Neuronal stem cell (in vitro differentiated cells): ENCODE results near the gene SLC37A1.

ENCODE experiments used
- DNase-seq: peaks from one replicate; pipeline ENCODE4 v3.0.0-alpha.2; 2013; ENCODE audit warnings: low spot score
- H2AFZ ChIP-seq: one replicate; pipeline ENCODE4 v1.6.1; 2013; ENCODE audit warnings: mild to moderate bottlenecking, low read length, inconsistent platforms
- H2AK5ac ChIP-seq: 2 replicates; pipeline ENCODE4 v1.6.1; 2013; ENCODE audit warnings: low read depth, mild to moderate bottlenecking, inconsistent platforms, low read length, moderate library complexity, mixed read lengths
- H2BK120ac ChIP-seq: 2 replicates; pipeline ENCODE4 v1.6.1; 2013; ENCODE audit warnings: low read depth, mild to moderate bottlenecking, inconsistent platforms, low read length, moderate library complexity, mixed read lengths
- H2BK12ac ChIP-seq: one replicate; pipeline ENCODE4 v1.6.1; 2013; ENCODE audit warnings: low read length, inconsistent platforms
- H2BK15ac ChIP-seq: 2 replicates; pipeline ENCODE4 v1.6.1; 2013; ENCODE audit warnings: mild to moderate bottlenecking, low read length, inconsistent platforms, mixed read lengths
- H2BK5ac ChIP-seq: one replicate; pipeline ENCODE4 v1.6.1; 2013; ENCODE audit warnings: inconsistent platforms, mild to moderate bottlenecking, low read length, moderate library complexity
- H3K14ac ChIP-seq: one replicate; pipeline ENCODE4 v1.6.1; 2013; ENCODE audit warnings: low read length, inconsistent platforms
- H3K18ac ChIP-seq: 2 replicates; pipeline ENCODE4 v1.6.1; 2013; ENCODE audit warnings: low read length, inconsistent platforms
- H3K23ac ChIP-seq: 2 replicates; pipeline ENCODE4 v1.6.1; 2013; ENCODE audit warnings: low read depth, mild to moderate bottlenecking, mixed read lengths, low read length, inconsistent platforms; ENCODE audit not compliant: poor library complexity
- H3K27ac ChIP-seq: replicated peaks from 3 replicates; pipeline ENCODE4 v1.5.1; 2013; ENCODE audit warnings: low read length, inconsistent platforms
- H3K27me3 ChIP-seq, 3 experiments: 2 replicates each; pipeline ENCODE4 v1.6.1; 2013; ENCODE audit warnings: low read length in 3 of 3, mild to moderate bottlenecking in 2 of 3, inconsistent platforms in 1 of 3, low read depth in 1 of 3, mixed read lengths in 1 of 3, moderate library complexity in 1 of 3; ENCODE audit not compliant: control insufficient read depth in 3 of 3, insufficient read depth in 3 of 3
- H3K36me3 ChIP-seq, 2 donors: replicated peaks in 1 of 2; 2 replicates each; pipeline ENCODE4 v1.6.1; 2013; ENCODE audit warnings: low read length in 2 of 2; ENCODE audit not compliant: control insufficient read depth in 2 of 2, insufficient read depth in 2 of 2
- H3K4ac ChIP-seq: 2 replicates; pipeline ENCODE4 v1.6.1; 2013; ENCODE audit warnings: inconsistent platforms, mild to moderate bottlenecking, low read length, moderate library complexity
- H3K4me1 ChIP-seq, 2 donors: 1 replicate in 1 of 2; 2 replicates in 1 of 2; pipeline ENCODE4 v1.6.1; 2013; ENCODE audit warnings: low read length in 2 of 2, low read depth in 1 of 2; ENCODE audit not compliant: control insufficient read depth in 2 of 2, insufficient read depth in 1 of 2
- H3K4me2 ChIP-seq: one replicate; pipeline ENCODE4 v1.6.1; 2013; ENCODE audit warnings: mild to moderate bottlenecking, low read length, inconsistent platforms; ENCODE audit not compliant: insufficient read depth, poor library complexity, severe bottlenecking
- H3K4me3 ChIP-seq, 2 donors: 2 replicates each; pipeline ENCODE4 v1.5.1; 2013; ENCODE audit warnings: low read length in 2 of 2, mild to moderate bottlenecking in 2 of 2, inconsistent platforms in 1 of 2, moderate library complexity in 1 of 2
- H3K79me1 ChIP-seq: one replicate; pipeline ENCODE4 v1.6.1; 2013; ENCODE audit warnings: low read depth, mild to moderate bottlenecking, inconsistent platforms, low read length, moderate library complexity
- H3K9ac ChIP-seq: one replicate; pipeline ENCODE4 v1.6.1; 2013; ENCODE audit warnings: mild to moderate bottlenecking, low read depth, low read length, inconsistent platforms; ENCODE audit not compliant: poor library complexity
- H3K9me3 ChIP-seq, 2 donors: replicated peaks in 1 of 2; 2 replicates each; pipeline versions ENCODE3 to v1.6.1; 2013; ENCODE audit warnings: low read length in 2 of 2, mild to moderate bottlenecking in 2 of 2, inconsistent platforms in 1 of 2, low read depth in 1 of 2, mixed read lengths in 1 of 2, moderate library complexity in 1 of 2; ENCODE audit not compliant: control insufficient read depth in 2 of 2, insufficient read depth in 1 of 2
- H4K8ac ChIP-seq: one replicate; pipeline ENCODE4 v1.6.1; 2013; ENCODE audit warnings: low read depth, mild to moderate bottlenecking, inconsistent platforms, low read length, moderate library complexity
- H4K91ac ChIP-seq: one replicate; pipeline ENCODE4 v1.6.1; 2013; ENCODE audit warnings: low read length, low read depth, mild to moderate bottlenecking, inconsistent platforms; ENCODE audit not compliant: poor library complexity
- WGBS, 2 donors: extraction: QIAGEN DNeasy Blood & Tissue Kit; methylation state at CpG; one replicate each; pipeline ENCODE4 v1.1.7; 2013; ENCODE audit warnings: missing lambda C conversion rate in 2 of 2, mixed read lengths in 1 of 2; ENCODE audit not compliant: insufficient read length in 2 of 2, insufficient replicate concordance in 1 of 2; ENCODE audit errors: extremely low coverage in 2 of 2; 5-methylcytosine and 5-hydroxymethylcytosine counted together

The SLC37A1 gene

GRCh38 chr21:42629933-42630589, 116.4 kb downstream of the SLC37A1 start:
- H2BK120ac ChIP-seq: no peak overlapping the region
- H2AFZ ChIP-seq: no peak overlapping the region
- no peak overlapping the region for H3K23ac ChIP-seq
- no peak overlapping the region for H2BK5ac ChIP-seq
- H3K14ac ChIP-seq: no peak overlapping the region
- no peak overlapping the region for H3K9ac ChIP-seq
- no peak overlapping the region for H2AK5ac ChIP-seq
- H3K79me1 ChIP-seq: no peaks in the 10 kb centered on the region
- no peaks in the 10 kb centered on the region for H3K9me3 ChIP-seq
- H2BK12ac ChIP-seq: no peak overlapping the region
- no peak overlapping the region for H4K91ac ChIP-seq
- WGBS, 2 donors: no CpG with 5 or more reads among the region's 9 CpGs
- H3K4me2 ChIP-seq: no peak overlapping the region
- H3K27me3 ChIP-seq: peaks cover 0 to 28% (median 0%) of the 10 kb centered on the region in 3 experiments
- DNase-seq: no peak
- no peak overlapping the region for H4K8ac ChIP-seq
- no peaks in the 10 kb centered on the region for H3K36me3 ChIP-seq
- H3K27ac ChIP-seq: no peak overlapping the region
- H3K4me1 ChIP-seq: peaks cover 0 to 2% of the 10 kb centered on the region in 2 donors
- no peak overlapping the region for H2BK15ac ChIP-seq
- no peak overlapping the region for H3K4me3 ChIP-seq
- no peak overlapping the region for H3K4ac ChIP-seq
- H3K18ac ChIP-seq: no peak overlapping the region

DNA sequence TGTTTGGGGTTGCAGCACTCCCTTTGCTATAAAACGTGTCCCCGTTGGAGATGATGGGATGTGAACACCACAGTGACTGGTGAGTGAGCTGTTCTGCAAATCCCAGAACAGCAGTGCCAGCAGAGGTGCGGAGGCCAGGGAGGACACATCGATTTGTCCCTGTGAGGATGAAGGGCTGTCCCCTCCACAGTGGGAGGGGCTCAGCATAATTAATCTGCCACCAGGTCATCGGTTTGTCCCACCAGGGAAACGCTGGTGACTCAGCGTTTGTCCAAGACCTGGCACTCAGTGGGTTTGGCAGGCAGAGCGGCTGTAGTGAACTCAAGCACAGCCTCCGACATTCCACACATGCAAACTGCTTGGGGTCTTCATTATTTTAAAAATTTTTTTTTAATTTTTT, 117.0 kb downstream of the SLC37A1 start:
- no peak overlapping the region for H2BK15ac ChIP-seq

More for the DNA sequence above, 117.0 kb downstream of the SLC37A1 start:
- Histone ChIP-seq H2AK5ac (no peak overlapping the region), H3K23ac (no peak overlapping the region), H4K91ac (no peak overlapping the region), H2BK5ac (no peak overlapping the region), H3K79me1 (no peaks in the 10 kb centered on the region), H2BK120ac (no peak overlapping the region), H3K9me3 (no peaks in the 10 kb centered on the region), H4K8ac (no peak overlapping the region), H3K4me1 (peaks cover 0 to 2% of the 10 kb centered on the region in 2 donors), H2AFZ (no peak overlapping the region), H3K27me3 (peaks cover 0 to 25% (median 0%) of the 10 kb centered on the region in 3 experiments), H3K14ac (no peak overlapping the region), H2BK12ac (no peak overlapping the region), H3K4ac (no peak overlapping the region), H3K27ac (no peak overlapping the region), H3K4me2 (no peak overlapping the region), H3K36me3 (no peaks in the 10 kb centered on the region), H3K9ac (no peak overlapping the region), H3K4me3 (no peak overlapping the region), H3K18ac (peak overlapping the region; percentile 23)
- no CpG with 5 or more reads among the region's 9 CpGs for WGBS, 2 donors
- DNase-seq: no peak
